HG03103 (cell line): ENCODE results near the gene DDX10.

Experiments used
- ATAC-seq: cut with Tn5 transposase; IDR thresholded peaks from one replicate; pipeline ENCODE4 v1.9.1; 2021; ENCODE audit warnings: low read depth; ENCODE audit not compliant: unreplicated experiment

Gene DDX10

GRCh38 chr11:108895579-108896480 is 231.0 kb downstream of the DDX10 start:
- no peak for ATAC-seq

GRCh38 chr11:108897071-108897481 is 232.2 kb downstream of the DDX10 start:
- no peak for ATAC-seq

GRCh38 chr11:108897916-108898315 is 233.0 kb downstream of the DDX10 start:
- no peak for ATAC-seq

- ATAC-seq: no peak
Measured at GRCh38 chr11:108901359-108901758, 236.5 kb downstream of the DDX10 start.

GRCh38 chr11:108902027-108902469 is 237.2 kb downstream of the DDX10 start:
- no peak for ATAC-seq

- ATAC-seq: no peak
Measured at GRCh38 chr11:108904480-108904879, 239.6 kb downstream of the DDX10 start.

- ATAC-seq: no peak
Measured at GRCh38 chr11:108906329-108906728, 241.5 kb downstream of the DDX10 start.

- no peak for ATAC-seq
Measured at GRCh38 chr11:108906826-108907225, 242.0 kb downstream of the DDX10 start.

- ATAC-seq: no peak
Measured at GRCh38 chr11:108909041-108909440, 244.2 kb downstream of the DDX10 start.

- no peak for ATAC-seq
Measured at GRCh38 chr11:108909921-108910320, 245.1 kb downstream of the DDX10 start.

GRCh38 chr11:108912581-108912980 is 247.7 kb downstream of the DDX10 start:
- no peak for ATAC-seq

- ATAC-seq: no peak
Measured at GRCh38 chr11:108913204-108913603, 248.3 kb downstream of the DDX10 start.

GRCh38 chr11:108914211-108914610 is 249.3 kb downstream of the DDX10 start:
- no peak for ATAC-seq

- no peak for ATAC-seq
Measured at GRCh38 chr11:108914981-108915380, 250.1 kb downstream of the DDX10 start.

GRCh38 chr11:108915666-108916065 is 250.8 kb downstream of the DDX10 start:
- no peak for ATAC-seq

- no peak for ATAC-seq
Measured at GRCh38 chr11:108916290-108916689, 251.4 kb downstream of the DDX10 start.

- no peak for ATAC-seq
Measured at GRCh38 chr11:108916935-108917334, 252.1 kb downstream of the DDX10 start.

- no peak for ATAC-seq
Measured at GRCh38 chr11:108921211-108921610, 256.3 kb downstream of the DDX10 start.

- ATAC-seq: no peak
Measured at GRCh38 chr11:108922241-108922640, 257.4 kb downstream of the DDX10 start.

GRCh38 chr11:108923413-108923812 is 258.5 kb downstream of the DDX10 start:
- no peak for ATAC-seq

GRCh38 chr11:108926171-108926840 is 261.4 kb downstream of the DDX10 start:
- no peak for ATAC-seq
